GM10248 (cell line): ENCODE measurements around the gene CCDC148.
A peak's percentile ranks its signal among the peaks of the same experiment; 100 is the strongest.

Source experiments
- CTCF ChIA-PET: fragments of 300-600 bp; sonication (Branson Sonifier 250); formaldehyde crosslinking; extraction: SDS; loops from one replicate; lab custom pipeline; 2021; ENCODE audit warnings: antibody characterized with exemption; lab: Yijun Ruan, JAX
- POLR2A ChIA-PET: fragments of 350-650 bp; sonication (Branson Sonifier 250); formaldehyde crosslinking; extraction: SDS; loops from one replicate; lab custom pipeline; 2020; ENCODE audit warnings: antibody characterized with exemption; lab: Yijun Ruan, JAX
- DNase-seq: peaks from one replicate; pipeline ENCODE4 v3.0.0; 2012; ENCODE audit errors: extremely low spot score
- CTCF ChIP-seq: IDR thresholded peaks from 2 replicates; pipeline ENCODE4 v1.5.1; 2012; ENCODE audit warnings: mild to moderate bottlenecking, low read depth; ENCODE audit errors: extremely low read depth, missing control alignments, control extremely low read depth

CCDC148 gene

GRCh38 chr2:158214431-158214830 is 242.1 kb downstream of the CCDC148 start:
- POLR2A ChIA-PET: no interaction called here
- DNase-seq: peak; percentile 29
- CTCF ChIA-PET: interaction anchor here (1.1 to 3.4 kb wide), 5 partner anchors 8 to 51 kb away, joined by 3 to 14 read pairs (median 5); no protein-coding TSS in a partner anchor
- TF ChIP-seq CTCF: no peak

GRCh38 chr2:158213773-158214172 is 242.8 kb downstream of the CCDC148 start:
- POLR2A ChIA-PET: no interaction called here

GRCh38 chr2:158212301-158212700 is 244.3 kb downstream of the CCDC148 start:
- ChIA-PET CTCF (interaction anchor here (0.9 to 3.4 kb wide), 3 partner anchors 9 to 25 kb away, joined by 3 to 14 read pairs (median 3); no protein-coding TSS in a partner anchor), POLR2A (no interaction called here)
- no peak for DNase-seq
- no peak for TF ChIP-seq CTCF

More at GRCh38 chr2:158213773-158214172, 242.8 kb downstream of the CCDC148 start:
- DNase-seq: no peak
- CTCF ChIA-PET: interaction anchor here (0.8 to 3.4 kb wide), 5 partner anchors 10 to 35 kb away, joined by 3 to 14 read pairs (median 5); no protein-coding TSS in a partner anchor
- TF ChIP-seq CTCF: no peak

GRCh38 chr2:158211502-158211901 is 245.1 kb downstream of the CCDC148 start:
- no peak for TF ChIP-seq CTCF
- DNase-seq: no peak
- CTCF ChIA-PET: no interaction called here
- POLR2A ChIA-PET: no interaction called here

- CTCF ChIA-PET: no interaction called here
These were observed 249.2 kb downstream of the CCDC148 start for GRCh38 chr2:158207354-158207753.

GRCh38 chr2:158205215-158205614 is 251.3 kb downstream of the CCDC148 start:
- ChIA-PET CTCF (interaction anchor here (0.7 to 3.6 kb wide), 4 partner anchors 10 to 19 kb away, joined by 3 to 13 read pairs (median 4); no protein-coding TSS in a partner anchor), POLR2A (no interaction called here)
- no peak for TF ChIP-seq CTCF
- DNase-seq: no peak

More at GRCh38 chr2:158207354-158207753, 249.2 kb downstream of the CCDC148 start:
- no peak for DNase-seq
- no peak for TF ChIP-seq CTCF
- POLR2A ChIA-PET: no interaction called here
